Smooth muscle cell (in vitro differentiated cells): ENCODE measurements around the gene CIAO1. TPM values are rescaled to one million over a fixed set of nuclear protein-coding genes. Genes with fewer than 3 reads are reported as not detected.

Experiments used
- DNase-seq: peaks from one replicate; lab custom pipeline; 2025; ENCODE audit not compliant: unreplicated experiment; lab: John Stamatoyannopoulos, UW
- H2AFZ ChIP-seq: fragments of 200-600 bp; sonication (generic); 2 replicates; pipeline ENCODE4 v1.6.0; 2016; ENCODE audit warnings: antibody characterized with exemption, low read depth, mild to moderate bottlenecking
- H3F3A ChIP-seq: fragments of 200-600 bp; sonication (generic); 2 replicates; pipeline ENCODE4 v1.6.0; 2017; ENCODE audit warnings: antibody characterized with exemption, low read depth
- H3K27ac ChIP-seq: fragments of 200-600 bp; sonication (generic); 2 replicates; pipeline ENCODE4 v1.5.1; 2016; ENCODE audit warnings: low read depth, mild to moderate bottlenecking
- H3K27me3 ChIP-seq: fragments of 200-600 bp; sonication (generic); 2 replicates; pipeline ENCODE4 v1.6.1; 2016; ENCODE audit warnings: low read depth, mild to moderate bottlenecking
- H3K36me3 ChIP-seq: fragments of 200-600 bp; sonication (generic); 2 replicates; pipeline ENCODE4 v1.5.1; 2016; ENCODE audit warnings: low read depth
- H3K4me1 ChIP-seq: fragments of 200-600 bp; sonication (generic); 2 replicates; pipeline ENCODE4 v1.5.1; 2016; ENCODE audit warnings: low read depth
- H3K4me2 ChIP-seq: fragments of 200-600 bp; sonication (generic); 2 replicates; pipeline ENCODE4 v1.6.0; 2016; ENCODE audit warnings: mild to moderate bottlenecking
- H3K4me3 ChIP-seq: fragments of 200-600 bp; sonication (generic); 2 replicates; pipeline ENCODE4 v1.5.1; 2016; ENCODE audit warnings: mild to moderate bottlenecking
- H3K79me2 ChIP-seq: fragments of 200-600 bp; sonication (generic); 2 replicates; pipeline ENCODE4 v1.6.0; 2016; ENCODE audit warnings: low read depth, mild to moderate bottlenecking
- H3K9ac ChIP-seq: fragments of 200-600 bp; sonication (generic); 2 replicates; pipeline ENCODE4 v1.6.0; 2016; ENCODE audit warnings: low read depth
- H3K9me3 ChIP-seq: fragments of 200-600 bp; sonication (generic); replicated peaks from 2 replicates; pipeline ENCODE4 v1.5.1; 2016; ENCODE audit warnings: low read depth
- H4K20me1 ChIP-seq: fragments of 200-600 bp; sonication (generic); 2 replicates; pipeline ENCODE4 v1.6.0; 2016; ENCODE audit warnings: low read depth
- WGBS: methylation state at CpG from one replicate; pipeline ENCODE4 v1.1.7; 2016; ENCODE audit warnings: low lambda C conversion rate; 5-methylcytosine and 5-hydroxymethylcytosine counted together
- polyA plus RNA-seq: library from polyadenylated mRNA; unstranded; fragments of >200 nt; fragmentation: Nextera tagmentation; extraction: Ambion mirVana; gene quantifications from 2 replicates; pipeline ENCODE4 v1.2.1, GENCODE V29; 2016
- total RNA-seq: library from RNA; depleted of rRNA; stranded (reverse); fragments of >200 nt; gene quantifications from 2 replicates; pipeline ENCODE4 v1.2.3, GENCODE V29; 2014
- TF ChIP-seq, protein P1 (sequence below): fragments of 200-600 bp; sonication (generic); IDR thresholded peaks from 2 replicates; pipeline ENCODE4 v1.5.1; 2017; ENCODE audit warnings: borderline replicate concordance, mild to moderate bottlenecking, antibody characterized with exemption; ENCODE audit not compliant: insufficient read depth, poor library complexity, severe bottlenecking

CIAO1 gene
- total and polyA plus RNA-seq, 2 experiments from 2014 or later: 48.6 to 56.2 TPM

DNA sequence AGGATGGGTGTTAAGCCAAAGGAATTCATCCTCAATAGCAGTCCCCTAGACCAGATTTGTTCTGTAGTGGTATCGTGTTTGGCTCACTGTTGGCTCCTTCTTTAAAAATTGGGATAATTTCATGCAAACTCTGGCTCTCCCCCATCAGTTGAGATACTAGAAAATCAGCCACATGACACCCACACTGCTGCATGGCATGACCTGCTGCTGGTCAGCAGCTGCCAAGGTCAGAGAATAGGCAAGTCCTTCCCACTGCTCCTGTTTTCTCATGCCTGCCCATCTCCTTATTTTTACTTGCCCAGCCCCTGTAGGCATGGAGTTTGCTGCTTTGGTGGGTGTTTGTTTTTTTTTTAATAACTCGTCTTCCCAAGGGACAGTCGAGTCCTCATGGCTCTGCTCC is 40.3 kb downstream of the CIAO1 start:
- Histone ChIP-seq H3K27me3 (no peaks in the 10 kb centered on the region), H4K20me1 (peaks cover 23% of the 10 kb centered on the region), H3K9me3 (no peaks in the 10 kb centered on the region), H2AFZ (no peak overlapping the region), H3K9ac (no peak overlapping the region), H3K4me3 (peak overlapping the region; percentile 98), H3K36me3 (peaks cover 13% of the 10 kb centered on the region), H3K4me2 (peak overlapping the region; percentile 84), H3K27ac (no peak overlapping the region), H3K79me2 (peaks cover 27% of the 10 kb centered on the region), H3F3A (no peaks in the 10 kb centered on the region), H3K4me1 (peaks cover 13% of the 10 kb centered on the region)
- WGBS: 93% methylated on average over 3 of the region's 3 CpGs
- TF ChIP-seq, protein P1, sequence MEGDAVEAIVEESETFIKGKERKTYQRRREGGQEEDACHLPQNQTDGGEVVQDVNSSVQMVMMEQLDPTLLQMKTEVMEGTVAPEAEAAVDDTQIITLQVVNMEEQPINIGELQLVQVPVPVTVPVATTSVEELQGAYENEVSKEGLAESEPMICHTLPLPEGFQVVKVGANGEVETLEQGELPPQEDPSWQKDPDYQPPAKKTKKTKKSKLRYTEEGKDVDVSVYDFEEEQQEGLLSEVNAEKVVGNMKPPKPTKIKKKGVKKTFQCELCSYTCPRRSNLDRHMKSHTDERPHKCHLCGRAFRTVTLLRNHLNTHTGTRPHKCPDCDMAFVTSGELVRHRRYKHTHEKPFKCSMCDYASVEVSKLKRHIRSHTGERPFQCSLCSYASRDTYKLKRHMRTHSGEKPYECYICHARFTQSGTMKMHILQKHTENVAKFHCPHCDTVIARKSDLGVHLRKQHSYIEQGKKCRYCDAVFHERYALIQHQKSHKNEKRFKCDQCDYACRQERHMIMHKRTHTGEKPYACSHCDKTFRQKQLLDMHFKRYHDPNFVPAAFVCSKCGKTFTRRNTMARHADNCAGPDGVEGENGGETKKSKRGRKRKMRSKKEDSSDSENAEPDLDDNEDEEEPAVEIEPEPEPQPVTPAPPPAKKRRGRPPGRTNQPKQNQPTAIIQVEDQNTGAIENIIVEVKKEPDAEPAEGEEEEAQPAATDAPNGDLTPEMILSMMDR: no peak
- no peak for DNase-seq

DNA sequence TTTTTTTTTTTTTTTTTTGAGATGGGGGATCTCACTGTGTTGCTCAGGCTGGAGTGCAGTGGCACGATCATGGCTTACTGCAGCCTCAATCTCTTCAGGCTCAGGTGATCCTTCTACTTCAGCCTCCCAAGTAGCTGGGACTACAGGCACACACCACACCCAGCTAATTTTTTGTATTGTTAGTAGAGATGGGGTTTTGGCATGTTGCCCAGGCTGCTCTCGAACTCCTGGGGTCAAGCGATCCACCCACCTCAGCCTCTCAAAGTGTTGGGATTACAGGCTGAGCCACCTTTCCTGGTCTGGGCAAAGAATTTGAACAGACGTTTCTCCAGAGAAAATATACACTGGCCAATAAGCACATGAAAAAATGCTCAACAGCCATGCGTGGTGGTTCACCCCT is 42.2 kb downstream of the CIAO1 start:
- Histone ChIP-seq H3K36me3 (no peaks in the 10 kb centered on the region), H3F3A (no peaks in the 10 kb centered on the region), H3K79me2 (peaks cover 21% of the 10 kb centered on the region), H4K20me1 (peaks cover 9% of the 10 kb centered on the region), H3K27me3 (no peaks in the 10 kb centered on the region), H3K4me3 (no peak overlapping the region), H3K9me3 (no peaks in the 10 kb centered on the region), H3K4me1 (peaks cover 13% of the 10 kb centered on the region), H3K4me2 (no peak overlapping the region), H2AFZ (no peak overlapping the region), H3K9ac (no peak overlapping the region), H3K27ac (no peak overlapping the region)
- WGBS: 95% methylated on average over 5 of the region's 5 CpGs
- DNase-seq: no peak
- TF ChIP-seq, protein P1: no peak

DNA sequence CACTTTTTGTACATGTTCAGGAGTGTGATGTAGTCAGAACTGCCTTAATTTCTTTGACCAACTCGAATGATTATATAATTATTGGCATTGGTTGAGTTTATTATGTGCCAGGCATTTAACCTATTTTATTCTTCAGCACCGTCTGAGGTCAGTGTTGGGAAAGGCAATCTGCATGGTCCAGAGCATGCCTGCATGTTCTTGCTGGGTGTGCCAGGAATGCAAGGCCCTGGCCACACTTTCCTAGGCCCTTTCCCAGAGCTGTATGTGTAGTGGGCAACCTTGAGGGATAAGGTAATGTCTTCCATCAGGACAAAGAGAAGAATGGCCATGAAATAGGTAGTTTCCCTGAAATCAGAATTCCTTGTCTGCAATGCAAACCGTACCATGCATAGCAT is 49.0 kb downstream of the CIAO1 start:
- no peak overlapping the region for H2AFZ ChIP-seq
- no peak overlapping the region for H3K27ac ChIP-seq

More for the DNA sequence above, 49.0 kb downstream of the CIAO1 start:
- 86% methylated on average over 3 of the region's 3 CpGs for WGBS
- Histone ChIP-seq H3K4me3 (no peak overlapping the region), H3F3A (no peaks in the 10 kb centered on the region), H3K27me3 (peaks cover 23% of the 10 kb centered on the region), H3K9me3 (no peaks in the 10 kb centered on the region), H3K4me2 (no peak overlapping the region), H3K4me1 (no peaks in the 10 kb centered on the region), H3K9ac (no peak overlapping the region), H4K20me1 (no peaks in the 10 kb centered on the region), H3K79me2 (no peaks in the 10 kb centered on the region), H3K36me3 (no peaks in the 10 kb centered on the region)
- DNase-seq: no peak
- TF ChIP-seq, protein P1: no peak
